Keratinocyte (primary cell): ENCODE measurements around the gene PANX2. TPM values are rescaled to one million over a fixed set of nuclear protein-coding genes. Genes with fewer than 3 reads are reported as not detected.

Experiments
- DNase-seq: peaks from one replicate; pipeline ENCODE4 v3.0.0-alpha.2; 2011; ENCODE audit warnings: low read depth, missing footprints, low spot score
- FAIRE-seq: peaks from 2 replicates; lab custom pipeline; 2011; peaks lifted over from hg19 to GRCh38; lab: Jason Lieb, UNC
- H2AFZ ChIP-seq: 2 replicates; pipeline ENCODE4 v1.6.0; 2012; ENCODE audit warnings: low read length, control low read depth, inconsistent platforms; ENCODE audit not compliant: control insufficient read depth
- H3K27ac ChIP-seq: 2 replicates; pipeline ENCODE4 v1.5.1; 2011; ENCODE audit warnings: low read length; ENCODE audit not compliant: control insufficient read depth, insufficient read depth
- H3K27me3 ChIP-seq: 3 replicates; pipeline ENCODE4 v1.6.0; 2011; ENCODE audit warnings: low read length; ENCODE audit not compliant: control insufficient read depth, insufficient read depth; ENCODE audit errors: extremely low read depth
- H3K36me3 ChIP-seq, 2 experiments: 2 replicates in 1 of 2; 3 replicates in 1 of 2; pipeline ENCODE4 v1.5.1; 2011; ENCODE audit warnings: low read length in 2 of 2, mild to moderate bottlenecking in 1 of 2; ENCODE audit not compliant: control insufficient read depth in 2 of 2, insufficient read depth in 2 of 2; ENCODE audit errors: extremely low read depth in 1 of 2
- H3K4me1 ChIP-seq: 3 replicates; pipeline ENCODE4 v1.5.1; 2011; ENCODE audit warnings: low read length; ENCODE audit not compliant: control insufficient read depth, insufficient read depth; ENCODE audit errors: extremely low read depth
- H3K4me2 ChIP-seq: 3 replicates; pipeline ENCODE4 v1.6.0; 2011; ENCODE audit warnings: low read depth, low read length; ENCODE audit not compliant: control insufficient read depth, insufficient read depth; ENCODE audit errors: extremely low read depth
- H3K4me3 ChIP-seq, 3 experiments: fragments of 200-600 bp in 1 of 3; sonication (generic) in 1 of 3; 2 replicates in 2 of 3; 3 replicates in 1 of 3; pipeline ENCODE4 v1.5.1; 2011 to 2016; ENCODE audit warnings: low read length in 3 of 3, mild to moderate bottlenecking in 3 of 3, control low read depth in 2 of 3, inconsistent platforms in 1 of 3, low read depth in 1 of 3, mixed read lengths in 1 of 3, mixed run types in 1 of 3, moderate library complexity in 1 of 3; ENCODE audit not compliant: control insufficient read depth in 2 of 3, insufficient read depth in 2 of 3; ENCODE audit errors: extremely low read depth in 1 of 3
- H3K79me2 ChIP-seq: 2 replicates; pipeline ENCODE4 v1.6.0; 2012; ENCODE audit warnings: low read length; ENCODE audit not compliant: control insufficient read depth, insufficient read depth
- H3K9ac ChIP-seq: 3 replicates; pipeline ENCODE4 v1.6.0; 2011; ENCODE audit warnings: low read length; ENCODE audit not compliant: control insufficient read depth, insufficient read depth; ENCODE audit errors: extremely low read depth
- H3K9me1 ChIP-seq: 3 replicates; pipeline ENCODE4 v1.6.0; 2011; ENCODE audit warnings: low read length; ENCODE audit not compliant: control insufficient read depth, insufficient read depth; ENCODE audit errors: extremely low read depth
- H3K9me3 ChIP-seq: 2 replicates; pipeline ENCODE4 v1.5.1; 2012; ENCODE audit warnings: low read depth, low read length; ENCODE audit not compliant: control insufficient read depth
- H4K20me1 ChIP-seq: 3 replicates; pipeline ENCODE4 v1.6.0; 2011; ENCODE audit warnings: low read length; ENCODE audit not compliant: control insufficient read depth, insufficient read depth; ENCODE audit errors: extremely low read depth
- EZH2 ChIP-seq: IDR thresholded peaks from one replicate; pipeline ENCODE4 v1.6.1; 2012; ENCODE audit warnings: inconsistent platforms, mild to moderate bottlenecking, low read length, moderate library complexity
- dilution Hi-C: fragments of 300-500 bp; cut with MboI; formaldehyde crosslinking; loops from one replicate; pipeline ENCODE4 v1.7.0; 2020; ENCODE audit warnings: low sequenced_read_pairs; ENCODE audit not compliant: extremely low pct_ligation_motif_present
- polyA plus RNA-seq, 5 experiments: library from polyadenylated mRNA; depleted of rRNA in 3 of 5; stranded (reverse) in 3 of 5; stranded (forward) in 1 of 5; unstranded in 1 of 5; fragments of >200 nt; gene quantifications; 1 replicate in 1 of 5; 2 replicates in 3 of 5; 3 replicates in 1 of 5; pipeline versions ENCODE4 v1.2.1 to v1.2.3, GENCODE V29; 2011 to 2012; ENCODE audit warnings: missing spikeins in 2 of 5, low read depth in 1 of 5, low replicate concordance in 1 of 5
- TF ChIP-seq, protein P1 (sequence below), 3 experiments: IDR thresholded peaks in 1 of 3; conservative IDR thresholded peaks in 1 of 3; optimal IDR thresholded peaks in 1 of 3; 2 replicates in 2 of 3; 3 replicates in 1 of 3; pipeline versions ENCODE3 to v1.5.1; 2011; ENCODE audit warnings: low read length in 3 of 3, mild to moderate bottlenecking in 3 of 3, moderate library complexity in 2 of 3, control low read depth in 1 of 3, inconsistent platforms in 1 of 3; ENCODE audit not compliant: insufficient read depth in 2 of 3; ENCODE audit errors: extremely low read depth in 1 of 3

The PANX2 gene
- polyA plus RNA-seq, 1 donor (not counting 4 experiments of a cell fraction or from before 2014, with no cell fraction given) = 0.22 TPM

DNA sequence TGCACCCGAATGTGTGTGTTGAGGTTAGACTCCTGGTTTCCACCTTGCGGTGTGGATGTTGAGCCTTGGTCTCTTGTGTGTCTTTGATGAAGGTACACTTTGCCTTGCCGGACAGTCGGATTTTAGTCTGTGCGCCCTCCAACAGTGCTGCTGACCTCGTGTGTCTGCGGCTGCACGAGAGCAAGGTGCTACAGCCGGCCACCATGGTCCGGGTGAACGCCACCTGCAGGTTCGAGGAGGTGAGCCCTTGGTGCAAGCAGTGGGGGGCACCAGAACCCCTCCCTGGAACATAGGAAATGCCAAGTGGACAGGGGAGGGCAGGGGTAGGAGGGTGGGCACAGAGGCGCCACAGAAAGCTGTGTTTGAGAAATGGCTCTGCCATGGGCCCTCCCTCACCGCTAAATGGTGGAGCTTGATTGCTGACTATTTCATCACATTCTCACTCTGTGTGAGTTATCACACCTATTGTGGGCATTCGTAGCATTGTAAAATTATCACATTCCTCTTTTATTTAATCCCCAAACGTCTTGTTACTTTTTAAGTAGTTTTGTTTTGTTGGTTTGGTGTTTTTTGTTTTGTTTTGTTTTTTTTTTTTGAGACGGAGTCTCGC, 26.4 kb upstream of the PANX2 start:
- DNase-seq (no peak), FAIRE-seq (no peak)
- H3K4me1 ChIP-seq = peaks cover 4% of the 10 kb centered on the region

DNA sequence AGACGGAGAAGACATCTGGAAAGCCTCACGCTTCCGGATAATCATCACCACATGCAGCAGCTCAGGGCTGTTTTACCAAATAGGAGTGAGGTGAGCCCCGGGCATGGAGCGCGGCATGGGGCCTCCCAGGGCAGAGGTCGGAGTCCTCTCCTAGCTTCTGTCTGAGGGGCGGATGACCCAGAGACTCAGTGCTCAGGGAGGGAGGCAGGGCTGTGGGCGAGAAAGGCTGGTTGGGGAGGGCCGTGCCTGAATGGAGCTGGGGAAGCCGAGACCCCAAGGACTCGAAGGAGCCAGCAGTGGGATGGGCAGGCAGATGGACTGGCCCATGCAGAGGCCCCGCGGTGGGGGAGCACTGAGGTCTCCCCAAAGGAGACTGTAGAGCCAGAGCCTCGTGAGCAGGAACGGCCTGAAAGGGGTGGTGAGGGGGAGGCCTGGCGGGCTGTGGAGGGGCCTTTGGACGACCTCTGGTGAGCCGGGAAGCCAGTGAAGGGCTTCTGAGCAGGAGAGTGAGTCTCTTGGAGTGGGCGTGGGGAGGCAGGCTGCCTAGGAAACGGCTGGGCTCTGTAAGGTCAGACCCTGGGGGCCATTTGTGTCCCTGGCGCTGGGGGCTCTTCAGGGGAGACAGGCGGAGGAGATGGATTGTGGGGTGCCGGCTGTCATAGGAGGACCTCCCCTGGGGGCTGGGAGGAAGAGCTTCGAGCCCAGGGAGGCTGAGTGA, 24.7 kb upstream of the PANX2 start:
- FAIRE-seq (no peak), DNase-seq (no peak)
- Histone ChIP-seq H3K9me1 (no peaks in the 10 kb centered on the region), H3K79me2 (no peaks in the 10 kb centered on the region), H3K4me1 (peaks cover 11% of the 10 kb centered on the region), H3K9ac (no peak overlapping the region), H2AFZ (no peak overlapping the region), H3K4me3 (no peak overlapping the region), H4K20me1 (no peaks in the 10 kb centered on the region), H3K9me3 (no peaks in the 10 kb centered on the region), H3K27me3 (peaks cover 11% of the 10 kb centered on the region), H3K27ac (no peak overlapping the region), H3K4me2 (no peak overlapping the region), H3K36me3 (no peaks in the 10 kb centered on the region)
- dilution Hi-C loops = no loop called here
- no peak for TF ChIP-seq EZH2
- TF ChIP-seq, protein P1, sequence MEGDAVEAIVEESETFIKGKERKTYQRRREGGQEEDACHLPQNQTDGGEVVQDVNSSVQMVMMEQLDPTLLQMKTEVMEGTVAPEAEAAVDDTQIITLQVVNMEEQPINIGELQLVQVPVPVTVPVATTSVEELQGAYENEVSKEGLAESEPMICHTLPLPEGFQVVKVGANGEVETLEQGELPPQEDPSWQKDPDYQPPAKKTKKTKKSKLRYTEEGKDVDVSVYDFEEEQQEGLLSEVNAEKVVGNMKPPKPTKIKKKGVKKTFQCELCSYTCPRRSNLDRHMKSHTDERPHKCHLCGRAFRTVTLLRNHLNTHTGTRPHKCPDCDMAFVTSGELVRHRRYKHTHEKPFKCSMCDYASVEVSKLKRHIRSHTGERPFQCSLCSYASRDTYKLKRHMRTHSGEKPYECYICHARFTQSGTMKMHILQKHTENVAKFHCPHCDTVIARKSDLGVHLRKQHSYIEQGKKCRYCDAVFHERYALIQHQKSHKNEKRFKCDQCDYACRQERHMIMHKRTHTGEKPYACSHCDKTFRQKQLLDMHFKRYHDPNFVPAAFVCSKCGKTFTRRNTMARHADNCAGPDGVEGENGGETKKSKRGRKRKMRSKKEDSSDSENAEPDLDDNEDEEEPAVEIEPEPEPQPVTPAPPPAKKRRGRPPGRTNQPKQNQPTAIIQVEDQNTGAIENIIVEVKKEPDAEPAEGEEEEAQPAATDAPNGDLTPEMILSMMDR (optimal IDR thresholded peaks at IDR 0.05 in 1 of 3, IDR thresholded peaks at IDR 0.05 in 1 of 3, conservative IDR thresholded peaks at IDR 0.05 in 1 of 3; ENCODE audit: extremely low read depth in 1 of 3, insufficient read depth in 2 of 3, low read length in 3 of 3) = no peak

More for the DNA sequence above, 26.4 kb upstream of the PANX2 start:
- no peak overlapping the region for H3K27ac ChIP-seq
- no peak overlapping the region for H3K4me2 ChIP-seq
- no peaks in the 10 kb centered on the region for H3K9me1 ChIP-seq
- H2AFZ ChIP-seq = no peak overlapping the region
- H3K9ac ChIP-seq = no peak overlapping the region
- H3K36me3 ChIP-seq = no peaks in the 10 kb centered on the region
- no peak overlapping the region for H3K4me3 ChIP-seq
- TF ChIP-seq EZH2 = no peak
- TF ChIP-seq, protein P1 (optimal IDR thresholded peaks at IDR 0.05 in 1 of 3, IDR thresholded peaks at IDR 0.05 in 1 of 3, conservative IDR thresholded peaks at IDR 0.05 in 1 of 3; ENCODE audit: extremely low read depth in 1 of 3, insufficient read depth in 2 of 3, low read length in 3 of 3) = no peak
- dilution Hi-C loops = no loop called here
- no peaks in the 10 kb centered on the region for H3K9me3 ChIP-seq
- H3K27me3 ChIP-seq = peaks cover 5% of the 10 kb centered on the region
- no peaks in the 10 kb centered on the region for H4K20me1 ChIP-seq
- no peaks in the 10 kb centered on the region for H3K79me2 ChIP-seq
